Measurements from ENCODE around the gene CIT.
"Not testable (repeated sequence)": the region's sequence is repeated elsewhere in the genome, so short reads cannot be mapped to it uniquely, and the experiment has no call there.

GRCh38 chr12:119706427-119706826, 170.7 kb downstream of the CIT start:
- TF ChIP-seq CTCF (conservative IDR thresholded peaks at IDR 0.05 in 1 of 2, IDR thresholded peaks at IDR 0.05 in 1 of 2; ENCODE audit: low read depth in 1 of 2, low read length in 2 of 2); EZH2 (IDR thresholded peaks at IDR 0.05; ENCODE audit: low read length, missing control alignments): not testable (repeated sequence)

All from fibroblast of lung (primary cell).